Activated T-cell treated with anti-CD3 and anti-CD28 coated beads, Interleukin-2, amount 50 U/mL, for 4 hours (primary cell): ENCODE results near the gene PIGH. TPM values are rescaled to one million over a fixed set of nuclear protein-coding genes. Genes with fewer than 3 reads are reported as not detected.
"Not testable (repeated sequence)": the region's sequence is repeated elsewhere in the genome, so short reads cannot be mapped to it uniquely, and the experiment has no call there.

ENCODE experiments used
- ATAC-seq, 2 donors: fragments of 200-7000 bp; cut with Tn5 transposase; one replicate each; pipeline ENCODE4 v1.10.0; 2021
- DNase-seq: peaks from one replicate; pipeline ENCODE4 v3.0.0-alpha.2; 2020
- H3K27me3 Mint-ChIP-seq: one replicate; pipeline ENCODE4 v1.8.0; 2021; ENCODE audit warnings: low read depth, mixed read lengths
- H3K36me3 Mint-ChIP-seq: one replicate; pipeline ENCODE4 v1.8.0; 2022; ENCODE audit warnings: mixed read lengths; ENCODE audit not compliant: insufficient read depth
- H3K4me1 Mint-ChIP-seq: one replicate; pipeline ENCODE4 v1.8.0; 2021; ENCODE audit warnings: low read depth, mixed read lengths
- H3K4me3 Mint-ChIP-seq: one replicate; pipeline ENCODE4 v1.8.0; 2021; ENCODE audit warnings: mild to moderate bottlenecking, moderate library complexity, mixed read lengths
- H3K9me3 Mint-ChIP-seq: one replicate; pipeline ENCODE4 v1.8.0; 2021; ENCODE audit warnings: mixed read lengths
- total RNA-seq, 3 donors: library from RNA; stranded (reverse); gene quantifications; one replicate each; pipeline ENCODE4 v1.2.1, GENCODE V29; 2021

PIGH gene, protein sequence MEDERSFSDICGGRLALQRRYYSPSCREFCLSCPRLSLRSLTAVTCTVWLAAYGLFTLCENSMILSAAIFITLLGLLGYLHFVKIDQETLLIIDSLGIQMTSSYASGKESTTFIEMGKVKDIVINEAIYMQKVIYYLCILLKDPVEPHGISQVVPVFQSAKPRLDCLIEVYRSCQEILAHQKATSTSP
- total RNA-seq = 10 to 100 TPM; 37.2 to 41.4 (median 39.6) TPM

DNA sequence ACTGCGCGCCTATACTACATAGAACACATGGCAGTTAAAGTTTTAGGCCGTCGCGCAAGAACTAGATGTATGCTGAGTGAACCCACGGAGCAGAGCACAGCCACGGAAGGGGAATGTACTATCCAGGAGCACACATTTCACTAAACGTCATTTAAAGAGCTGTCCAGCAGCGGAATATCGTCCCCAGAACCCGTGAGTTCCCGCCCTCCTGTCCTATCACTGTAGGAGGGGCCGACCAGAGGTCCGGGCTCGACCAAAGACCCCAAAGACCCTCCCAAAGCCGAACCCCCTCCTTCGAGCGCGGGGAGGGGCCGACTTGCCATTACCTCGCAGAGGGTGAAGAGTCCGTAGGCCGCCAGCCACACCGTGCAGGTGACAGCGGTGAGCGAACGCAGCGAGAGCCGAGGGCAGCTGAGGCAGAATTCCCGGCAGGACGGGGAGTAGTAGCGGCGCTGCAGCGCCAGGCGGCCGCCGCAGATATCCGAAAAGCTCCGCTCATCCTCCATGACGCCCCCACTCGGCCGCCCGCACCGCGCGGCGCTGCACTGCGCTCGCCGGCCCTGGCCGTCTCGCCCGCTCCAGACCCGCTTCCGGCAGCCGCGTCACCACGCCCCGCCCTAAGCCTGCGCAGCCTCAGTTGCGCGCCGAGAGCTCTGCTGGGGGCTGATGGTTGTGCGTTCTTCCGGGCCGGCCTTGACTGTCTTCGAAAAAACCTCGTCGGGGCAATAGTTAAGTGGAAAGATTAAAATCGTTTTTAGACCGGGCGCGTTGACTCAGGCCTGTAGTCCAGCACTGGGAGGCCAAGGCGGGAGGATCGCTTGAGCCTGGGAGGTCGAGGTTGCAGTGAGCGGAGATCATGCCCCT is at the start of gene PIGH:
Gene PIGH (minus strand): TSS at position 571 of the 864 bp plus-strand sequence. CDS start 65 bp downstream, at position 506.
- Mint-ChIP-seq H3K4me3 (peak within 1 kb of the TSS; percentile 96), H3K36me3 (peaks cover 5% of the 10 kb centered on the region), H3K9me3 (no peaks in the 10 kb centered on the region), H3K27me3 (no peaks in the 10 kb centered on the region), H3K4me1 (peaks cover 44% of the 10 kb centered on the region)
- DNase-seq = peak; percentile 92
- ATAC-seq = peak; percentile 98 to 99

DNA sequence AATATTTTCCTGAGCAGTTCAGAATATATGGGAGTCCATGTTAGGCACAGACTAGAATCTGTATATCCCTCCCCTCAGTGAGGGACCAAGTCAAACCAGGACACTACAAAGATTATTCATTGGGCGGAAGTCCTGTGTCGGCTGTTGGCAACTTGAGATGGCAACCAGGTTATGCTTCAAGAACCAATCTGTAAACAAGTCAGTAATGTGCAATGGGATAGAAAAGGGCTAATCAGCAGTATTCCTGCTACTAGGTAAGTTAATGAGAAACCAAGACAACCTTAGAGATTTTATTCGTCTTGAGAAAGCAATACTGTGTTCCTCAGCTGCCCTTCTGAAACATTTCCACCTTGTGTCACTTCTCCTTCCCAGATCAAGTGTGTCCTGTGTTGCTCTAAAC is 46.1 kb upstream of the PIGH start:
- peaks cover 23% of the 10 kb centered on the region for H3K36me3 Mint-ChIP-seq
- DNase-seq (no peak), ATAC-seq (no peak)
- H3K4me3 Mint-ChIP-seq = no peak overlapping the region
- no peaks in the 10 kb centered on the region for H3K9me3 Mint-ChIP-seq
- peaks cover 8% of the 10 kb centered on the region for H3K4me1 Mint-ChIP-seq
- no peaks in the 10 kb centered on the region for H3K27me3 Mint-ChIP-seq

- H3K9me3 Mint-ChIP-seq = no peaks in the 10 kb centered on the region
- ATAC-seq = no peak
- H3K4me3 Mint-ChIP-seq = no peak overlapping the region
- H3K36me3 Mint-ChIP-seq = peaks cover 17% of the 10 kb centered on the region
- no peaks in the 10 kb centered on the region for H3K27me3 Mint-ChIP-seq
- no peak for DNase-seq
- H3K4me1 Mint-ChIP-seq = peaks cover 8% of the 10 kb centered on the region
These were observed 45.3 kb upstream of the PIGH start for GRCh38 chr14:67645414-67645813.

DNA sequence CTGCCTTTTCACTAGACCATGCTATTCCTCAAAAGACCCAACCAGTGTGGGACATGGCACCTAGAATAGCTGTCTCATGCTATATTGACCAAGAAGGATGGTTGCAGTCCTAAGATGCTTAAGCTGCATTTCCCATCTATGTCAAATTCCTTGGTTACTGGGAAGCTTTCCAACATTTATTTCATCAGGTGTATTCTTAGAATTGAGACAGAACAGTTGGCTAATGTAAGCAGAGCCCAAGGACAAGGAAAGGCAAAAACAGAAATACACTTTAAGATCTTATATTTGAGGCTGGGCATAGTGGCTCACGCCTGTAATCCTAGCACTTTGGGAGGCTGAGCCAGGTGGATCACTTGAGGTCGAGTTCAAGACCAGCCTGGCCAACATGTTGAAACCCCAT is 44.4 kb upstream of the PIGH start:
- Mint-ChIP-seq H3K27me3 (no peaks in the 10 kb centered on the region), H3K4me1 (peaks cover 8% of the 10 kb centered on the region), H3K36me3 (peaks cover 10% of the 10 kb centered on the region), H3K9me3 (no peaks in the 10 kb centered on the region), H3K4me3 (no peak overlapping the region)
- ATAC-seq (no peak), DNase-seq (no peak)

- Mint-ChIP-seq H3K27me3 (no peaks in the 10 kb centered on the region), H3K36me3 (peaks cover 9% of the 10 kb centered on the region), H3K9me3 (no peaks in the 10 kb centered on the region), H3K4me1 (peaks cover 8% of the 10 kb centered on the region), H3K4me3 (no peak overlapping the region)
- DNase-seq (no peak), ATAC-seq (no peak)
These were observed 43.6 kb upstream of the PIGH start for GRCh38 chr14:67643713-67644112.

DNA sequence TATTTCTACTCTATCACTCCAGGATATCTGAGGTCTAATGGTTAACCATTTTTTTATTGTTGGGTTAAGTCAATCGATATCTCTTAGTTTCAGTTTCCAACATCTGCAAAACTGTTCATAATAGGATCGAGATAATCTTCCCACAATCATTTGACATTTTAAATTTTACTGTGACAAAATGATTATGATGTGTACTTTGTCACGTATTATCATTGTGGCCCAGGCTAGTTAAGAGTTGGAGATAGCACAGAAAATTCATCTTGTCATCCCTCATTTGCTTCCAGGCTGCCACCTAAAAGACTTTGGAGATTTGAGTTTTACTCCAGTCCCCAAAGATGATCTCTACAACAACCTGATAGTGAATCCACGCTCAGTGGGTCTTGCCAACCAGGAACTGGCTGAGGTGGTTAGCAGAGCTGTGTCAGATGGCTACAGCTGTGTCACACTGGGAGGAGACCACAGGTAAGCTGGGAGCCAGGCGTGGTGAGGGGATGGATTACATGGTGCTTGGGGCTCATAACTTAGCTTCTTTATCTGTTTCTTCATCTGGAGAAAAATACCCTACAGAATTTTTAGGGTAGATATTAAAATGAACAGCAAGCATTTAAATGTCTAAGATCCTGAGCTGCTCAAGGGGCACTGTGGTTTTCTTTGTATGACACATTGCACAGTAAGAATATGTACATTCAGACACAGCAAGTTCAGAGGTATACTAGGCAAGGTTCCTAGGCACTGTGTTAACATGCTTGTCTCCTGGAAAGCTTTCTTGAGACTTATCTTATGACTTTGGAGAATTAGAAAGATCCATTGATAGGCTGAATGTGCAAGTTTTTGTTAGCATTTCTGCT is 42.1 kb upstream of the PIGH start:
- H3K27me3 Mint-ChIP-seq = no peaks in the 10 kb centered on the region
- no peak overlapping the region for H3K4me3 Mint-ChIP-seq
- H3K9me3 Mint-ChIP-seq = no peaks in the 10 kb centered on the region
- H3K4me1 Mint-ChIP-seq = peaks cover 8% of the 10 kb centered on the region
- ATAC-seq (peak; percentile 69 to 79), DNase-seq (no peak)
- H3K36me3 Mint-ChIP-seq = peaks cover 6% of the 10 kb centered on the region

DNA sequence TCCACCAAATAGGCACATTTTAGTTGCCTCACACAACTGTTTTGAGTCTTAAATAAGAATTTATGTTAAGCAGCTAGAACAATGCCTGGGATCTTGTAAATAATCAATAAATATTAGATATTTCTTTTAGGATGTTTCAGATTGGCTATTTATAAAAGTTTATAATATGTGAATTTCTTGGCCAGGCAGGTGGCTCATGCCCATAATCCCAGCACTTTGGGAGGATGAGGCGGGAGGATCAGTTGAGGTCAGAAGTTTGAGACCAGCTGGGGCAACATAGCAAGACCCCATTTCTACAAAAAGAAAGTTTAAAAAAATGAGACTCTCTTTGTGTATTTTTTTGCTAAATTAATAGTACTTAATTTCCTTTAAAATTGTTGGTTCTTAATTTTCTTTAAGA is 41.4 kb upstream of the PIGH start:
- DNase-seq (no peak), ATAC-seq (no peak)
- Mint-ChIP-seq H3K4me3 (no peak overlapping the region), H3K27me3 (no peaks in the 10 kb centered on the region), H3K4me1 (peaks cover 8% of the 10 kb centered on the region), H3K36me3 (no peaks in the 10 kb centered on the region), H3K9me3 (no peaks in the 10 kb centered on the region)

DNA sequence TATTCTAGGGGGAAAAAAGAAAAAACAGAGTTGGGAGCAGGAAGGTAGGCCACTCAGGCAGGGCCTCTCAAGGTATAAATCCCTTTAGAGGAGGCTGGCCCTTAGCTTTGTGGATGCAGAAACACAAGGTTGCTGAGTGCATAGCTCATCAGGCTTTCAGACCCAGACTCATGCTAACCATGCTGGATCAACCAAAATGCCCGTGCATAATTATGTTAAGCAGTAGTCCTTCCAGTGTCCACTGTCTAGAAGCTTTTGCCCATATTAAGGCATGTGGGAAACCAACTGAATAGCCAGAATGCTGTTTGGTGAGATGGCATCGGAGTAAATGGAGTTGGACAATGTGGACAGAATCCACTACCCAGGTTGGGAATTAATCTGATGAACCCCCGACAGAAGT is 38.6 kb upstream of the PIGH start:
- ATAC-seq (no peak), DNase-seq (no peak)
- peaks cover 8% of the 10 kb centered on the region for H3K4me1 Mint-ChIP-seq
- no peak overlapping the region for H3K4me3 Mint-ChIP-seq
- H3K27me3 Mint-ChIP-seq = no peaks in the 10 kb centered on the region
- no peaks in the 10 kb centered on the region for H3K9me3 Mint-ChIP-seq
- H3K36me3 Mint-ChIP-seq = no peaks in the 10 kb centered on the region

- H3K4me3 Mint-ChIP-seq = no peak overlapping the region
- ATAC-seq (no peak), DNase-seq (no peak)
- no peaks in the 10 kb centered on the region for H3K9me3 Mint-ChIP-seq
- peaks cover 5% of the 10 kb centered on the region for H3K36me3 Mint-ChIP-seq
- H3K27me3 Mint-ChIP-seq = no peaks in the 10 kb centered on the region
- no peaks in the 10 kb centered on the region for H3K4me1 Mint-ChIP-seq
These were observed 36.4 kb upstream of the PIGH start for GRCh38 chr14:67636361-67636919.

- Mint-ChIP-seq H3K9me3 (no peaks in the 10 kb centered on the region), H3K36me3 (peaks cover 5% of the 10 kb centered on the region), H3K4me1 (no peaks in the 10 kb centered on the region), H3K27me3 (no peaks in the 10 kb centered on the region), H3K4me3 (no peak overlapping the region)
- DNase-seq (no peak), ATAC-seq (no peak)
These were observed 33.5 kb upstream of the PIGH start for GRCh38 chr14:67633451-67634147.

GRCh38 chr14:67630938-67631337 is 30.9 kb upstream of the PIGH start:
- Mint-ChIP-seq H3K9me3 (no peaks in the 10 kb centered on the region), H3K4me3 (no peak overlapping the region), H3K4me1 (no peaks in the 10 kb centered on the region), H3K36me3 (peaks cover 5% of the 10 kb centered on the region), H3K27me3 (no peaks in the 10 kb centered on the region)
- ATAC-seq (no peak), DNase-seq (no peak)

DNA sequence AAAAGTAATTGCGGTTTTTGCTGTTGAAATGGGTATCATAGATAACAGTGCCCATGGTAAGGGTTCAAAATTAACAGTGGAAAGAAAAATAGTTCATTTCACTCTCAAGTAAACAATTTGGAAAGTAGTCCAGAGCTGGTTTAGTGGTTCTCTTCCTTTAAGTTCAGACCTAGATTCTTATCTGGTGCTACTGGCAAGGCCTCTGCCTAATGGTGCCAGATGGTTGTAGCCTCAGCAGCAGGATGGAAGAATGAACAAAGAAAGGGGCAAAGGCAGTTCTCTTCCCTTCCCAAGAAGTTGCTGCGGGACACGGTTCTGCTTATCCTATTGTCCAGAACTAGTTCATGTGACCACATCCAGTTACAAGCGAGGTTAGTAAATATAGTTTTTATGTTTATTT is 30.1 kb upstream of the PIGH start:
- Mint-ChIP-seq H3K4me1 (no peaks in the 10 kb centered on the region), H3K4me3 (no peak overlapping the region), H3K9me3 (no peaks in the 10 kb centered on the region), H3K36me3 (peaks cover 5% of the 10 kb centered on the region), H3K27me3 (no peaks in the 10 kb centered on the region)
- DNase-seq (no peak), ATAC-seq (no peak)

- H3K4me3 Mint-ChIP-seq = no peak overlapping the region
- peaks cover 6% of the 10 kb centered on the region for H3K36me3 Mint-ChIP-seq
- peaks cover 7% of the 10 kb centered on the region for H3K4me1 Mint-ChIP-seq
- DNase-seq (no peak), ATAC-seq (no peak)
- H3K27me3 Mint-ChIP-seq = no peaks in the 10 kb centered on the region
- no peaks in the 10 kb centered on the region for H3K9me3 Mint-ChIP-seq
These were observed 27.5 kb upstream of the PIGH start for GRCh38 chr14:67627519-67627918.

DNA sequence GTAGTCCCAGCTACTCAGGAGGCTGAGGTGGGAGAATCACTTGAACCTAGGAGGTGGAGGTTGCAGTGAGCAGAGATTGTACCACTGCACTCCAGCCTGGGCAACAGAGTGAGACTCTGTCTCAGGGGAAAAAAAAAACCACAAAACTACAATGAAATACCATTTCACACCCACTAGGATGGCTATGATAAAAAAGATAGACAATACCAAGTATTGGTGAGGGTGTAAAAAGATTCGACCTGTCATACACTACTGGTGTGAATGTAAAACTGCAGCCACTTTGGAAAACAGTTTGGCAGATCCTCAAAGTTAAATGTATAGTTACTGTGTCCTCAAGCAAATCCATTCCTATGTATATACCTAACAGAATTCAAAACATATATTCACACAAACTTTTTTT is 26.1 kb upstream of the PIGH start:
- not testable (repeated sequence) for ATAC-seq, H3K9me3 Mint-ChIP-seq

More for the DNA sequence above, 26.1 kb upstream of the PIGH start:
- not testable (repeated sequence) for H3K27me3 Mint-ChIP-seq, DNase-seq, H3K4me3 Mint-ChIP-seq, H3K36me3 Mint-ChIP-seq
- peaks cover 12% of the 10 kb centered on the region for H3K4me1 Mint-ChIP-seq
